ENCODE data around the gene CUX1. TPM values are rescaled to one million over a fixed set of nuclear protein-coding genes. Genes with fewer than 3 reads are reported as not detected.

CUX1 gene
- total and polyA plus RNA-seq, 2 donors (not counting 1 experiment from before 2014, with no cell fraction given) = 10.8 to 86.5 TPM

DNA sequence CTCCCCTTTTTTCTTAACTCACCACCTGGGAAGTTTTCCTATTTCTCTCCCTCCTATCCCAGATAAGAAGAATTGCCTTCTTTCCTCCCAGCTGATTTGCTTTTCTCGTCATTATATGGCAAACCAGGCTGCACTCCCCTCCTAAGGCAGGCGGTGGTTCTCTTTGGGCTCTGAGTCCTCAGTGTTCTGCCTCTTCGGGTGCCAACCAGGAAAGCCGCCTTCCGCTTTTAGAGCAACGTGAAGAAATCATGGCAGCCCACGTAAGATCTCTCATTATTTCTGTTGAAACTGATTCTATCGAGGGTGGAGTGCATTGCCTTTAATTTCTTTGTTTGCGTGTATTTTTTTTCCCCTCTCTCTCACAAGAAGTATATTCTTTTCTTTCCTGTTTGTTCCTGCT, 141.9 kb downstream of the CUX1 start:
- Mint-ChIP-seq H3K9me3 (ENCODE audit: insufficient read depth) (no peaks in the 10 kb centered on the region), H3K4me3 (no peak overlapping the region), H3K27me3 (no peaks in the 10 kb centered on the region), H3K4me1 (peaks cover 28% of the 10 kb centered on the region), H3K27ac (no peak overlapping the region)
- Histone ChIP-seq H3K36me3 (replicated peaks in 1 of 2; ENCODE audit: control extremely low read depth in 1 of 2, control insufficient read depth in 1 of 2, extremely low read depth in 1 of 2, insufficient read depth in 2 of 2, low read length in 1 of 2) (no peaks in the 10 kb centered on the region), H3K9me3 (ENCODE audit: control extremely low read depth in 1 of 3, control insufficient read depth in 2 of 3, insufficient read depth in 1 of 3, low read length in 2 of 3) (no peaks in the 10 kb centered on the region), H3K4me1 (ENCODE audit: control insufficient read depth in 2 of 2, insufficient read depth in 2 of 2, low read length in 2 of 2) (peaks cover 2 to 22% of the 10 kb centered on the region in 2 donors), H3K9ac (ENCODE audit: low read length) (no peak overlapping the region), H3K27me3 (replicated peaks in 1 of 4; ENCODE audit: control extremely low read depth in 1 of 4, control insufficient read depth in 3 of 4, insufficient read depth in 4 of 4, low read length in 3 of 4) (no peaks in the 10 kb centered on the region), H3K27ac (ENCODE audit: low read length in 2 of 2) (no peak overlapping the region), H4K20me1 (ENCODE audit: control insufficient read depth, insufficient read depth, low read length, poor library complexity, severe bottlenecking) (peaks cover 12% of the 10 kb centered on the region), H2AFZ (ENCODE audit: insufficient read depth, low read depth, low read length, poor library complexity, severe bottlenecking) (no peak overlapping the region), H3K4me3 (ENCODE audit: control extremely low read depth in 1 of 5, extremely low read depth in 1 of 5, insufficient read depth in 1 of 5, low read depth in 2 of 5, low read length in 4 of 5) (no peak overlapping the region), H3K4me2 (replicated peaks; ENCODE audit: low read depth, low read length, poor library complexity, severe bottlenecking) (no peak overlapping the region), H3K79me2 (ENCODE audit: control insufficient read depth, insufficient read depth, low read length) (peaks cover 51% of the 10 kb centered on the region)
- DNase-seq (no peak), ATAC-seq (ENCODE audit: low read depth) (no peak)
- intact Hi-C loops (cut with micrococcal nuclease) = no loop called here
- whole genome bisulfite sequencing (ENCODE audit: insufficient coverage) = 94% methylated on average over 7 of the region's 9 CpGs
- TF ChIP-seq, protein P1, sequence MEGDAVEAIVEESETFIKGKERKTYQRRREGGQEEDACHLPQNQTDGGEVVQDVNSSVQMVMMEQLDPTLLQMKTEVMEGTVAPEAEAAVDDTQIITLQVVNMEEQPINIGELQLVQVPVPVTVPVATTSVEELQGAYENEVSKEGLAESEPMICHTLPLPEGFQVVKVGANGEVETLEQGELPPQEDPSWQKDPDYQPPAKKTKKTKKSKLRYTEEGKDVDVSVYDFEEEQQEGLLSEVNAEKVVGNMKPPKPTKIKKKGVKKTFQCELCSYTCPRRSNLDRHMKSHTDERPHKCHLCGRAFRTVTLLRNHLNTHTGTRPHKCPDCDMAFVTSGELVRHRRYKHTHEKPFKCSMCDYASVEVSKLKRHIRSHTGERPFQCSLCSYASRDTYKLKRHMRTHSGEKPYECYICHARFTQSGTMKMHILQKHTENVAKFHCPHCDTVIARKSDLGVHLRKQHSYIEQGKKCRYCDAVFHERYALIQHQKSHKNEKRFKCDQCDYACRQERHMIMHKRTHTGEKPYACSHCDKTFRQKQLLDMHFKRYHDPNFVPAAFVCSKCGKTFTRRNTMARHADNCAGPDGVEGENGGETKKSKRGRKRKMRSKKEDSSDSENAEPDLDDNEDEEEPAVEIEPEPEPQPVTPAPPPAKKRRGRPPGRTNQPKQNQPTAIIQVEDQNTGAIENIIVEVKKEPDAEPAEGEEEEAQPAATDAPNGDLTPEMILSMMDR (IDR thresholded peaks at IDR 0.05) = no peak
- no peak for TF ChIP-seq EZH2 (IDR thresholded peaks at IDR 0.05; ENCODE audit: borderline replicate concordance, insufficient read depth, low read depth, low read length, poor library complexity, severe bottlenecking)
- ChIA-PET POLR2A (no interaction called here), CTCF (interaction anchor here (1.1 kb wide), 1 partner anchor 145 kb away, joined by 3 read pairs; no protein-coding TSS in a partner anchor)

DNA sequence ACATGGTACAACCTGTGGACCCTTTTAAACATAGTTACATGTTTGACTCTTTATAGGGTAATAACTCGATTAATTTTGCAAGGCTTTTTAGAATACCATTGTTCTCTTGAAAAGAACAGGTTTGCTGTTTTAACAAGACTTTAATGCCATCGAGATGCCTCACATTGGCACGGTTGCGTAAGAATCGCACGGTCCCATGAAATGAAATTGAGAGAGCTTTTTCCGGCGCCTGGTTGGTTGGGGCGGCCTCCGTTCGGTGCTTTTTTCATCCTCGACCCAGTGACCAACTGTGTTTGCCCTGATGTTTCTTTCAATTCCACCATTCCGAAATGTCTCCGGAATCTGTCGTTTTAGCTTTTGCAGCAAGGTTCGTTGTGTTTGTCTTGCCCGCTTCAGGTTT, 142.4 kb downstream of the CUX1 start:
- DNase-seq (no peak), ATAC-seq (ENCODE audit: low read depth) (no peak)
- TF ChIP-seq, protein P1 (IDR thresholded peaks at IDR 0.05) = no peak
- TF ChIP-seq EZH2 (IDR thresholded peaks at IDR 0.05; ENCODE audit: borderline replicate concordance, insufficient read depth, low read depth, low read length, poor library complexity, severe bottlenecking) = no peak
- Histone ChIP-seq H2AFZ (ENCODE audit: insufficient read depth, low read depth, low read length, poor library complexity, severe bottlenecking) (no peak overlapping the region), H3K9me3 (ENCODE audit: control extremely low read depth in 1 of 3, control insufficient read depth in 2 of 3, insufficient read depth in 1 of 3, low read length in 2 of 3) (no peaks in the 10 kb centered on the region), H3K4me1 (ENCODE audit: control insufficient read depth in 2 of 2, insufficient read depth in 2 of 2, low read length in 2 of 2) (peaks cover 0 to 17% of the 10 kb centered on the region in 2 donors), H4K20me1 (ENCODE audit: control insufficient read depth, insufficient read depth, low read length, poor library complexity, severe bottlenecking) (peaks cover 12% of the 10 kb centered on the region), H3K9ac (ENCODE audit: low read length) (no peak overlapping the region), H3K27me3 (replicated peaks in 1 of 4; ENCODE audit: control extremely low read depth in 1 of 4, control insufficient read depth in 3 of 4, insufficient read depth in 4 of 4, low read length in 3 of 4) (no peaks in the 10 kb centered on the region), H3K27ac (ENCODE audit: low read length in 2 of 2) (no peak overlapping the region), H3K4me3 (ENCODE audit: control extremely low read depth in 1 of 5, extremely low read depth in 1 of 5, insufficient read depth in 1 of 5, low read depth in 2 of 5, low read length in 4 of 5) (no peak overlapping the region), H3K79me2 (ENCODE audit: control insufficient read depth, insufficient read depth, low read length) (peaks cover 54% of the 10 kb centered on the region), H3K36me3 (replicated peaks in 1 of 2; ENCODE audit: control extremely low read depth in 1 of 2, control insufficient read depth in 1 of 2, extremely low read depth in 1 of 2, insufficient read depth in 2 of 2, low read length in 1 of 2) (no peaks in the 10 kb centered on the region), H3K4me2 (replicated peaks; ENCODE audit: low read depth, low read length, poor library complexity, severe bottlenecking) (no peak overlapping the region)
- ChIA-PET POLR2A (no interaction called here), CTCF (no interaction called here)
- 98% methylated on average over 16 of the region's 17 CpGs for WGBS (ENCODE audit: insufficient coverage)
- H3K27me3 Mint-ChIP-seq = no peaks in the 10 kb centered on the region
- intact Hi-C loops (cut with micrococcal nuclease) = no loop called here
- H3K4me3 Mint-ChIP-seq = no peak overlapping the region
- H3K4me1 Mint-ChIP-seq = peaks cover 23% of the 10 kb centered on the region
- no peaks in the 10 kb centered on the region for H3K9me3 Mint-ChIP-seq (ENCODE audit: insufficient read depth)
- H3K27ac Mint-ChIP-seq = no peak overlapping the region
